Choroid plexus epithelial cell (primary cell): ENCODE data around the gene TFPT.

Experiments used
- DNase-seq: peaks from one replicate; pipeline ENCODE4 v3.0.0-alpha.2; 2010; ENCODE audit warnings: low read depth
- H3K4me3 ChIP-seq: 2 replicates; pipeline ENCODE4 v1.5.1; 2011; ENCODE audit warnings: low read depth, mild to moderate bottlenecking, control low read depth, low read length, moderate library complexity
- CTCF ChIP-seq: conservative IDR thresholded peaks from 2 replicates; pipeline ENCODE4 v1.5.1; 2011; ENCODE audit warnings: low read depth, mild to moderate bottlenecking, control low read depth, inconsistent platforms, low read length, moderate library complexity

TFPT gene

DNA sequence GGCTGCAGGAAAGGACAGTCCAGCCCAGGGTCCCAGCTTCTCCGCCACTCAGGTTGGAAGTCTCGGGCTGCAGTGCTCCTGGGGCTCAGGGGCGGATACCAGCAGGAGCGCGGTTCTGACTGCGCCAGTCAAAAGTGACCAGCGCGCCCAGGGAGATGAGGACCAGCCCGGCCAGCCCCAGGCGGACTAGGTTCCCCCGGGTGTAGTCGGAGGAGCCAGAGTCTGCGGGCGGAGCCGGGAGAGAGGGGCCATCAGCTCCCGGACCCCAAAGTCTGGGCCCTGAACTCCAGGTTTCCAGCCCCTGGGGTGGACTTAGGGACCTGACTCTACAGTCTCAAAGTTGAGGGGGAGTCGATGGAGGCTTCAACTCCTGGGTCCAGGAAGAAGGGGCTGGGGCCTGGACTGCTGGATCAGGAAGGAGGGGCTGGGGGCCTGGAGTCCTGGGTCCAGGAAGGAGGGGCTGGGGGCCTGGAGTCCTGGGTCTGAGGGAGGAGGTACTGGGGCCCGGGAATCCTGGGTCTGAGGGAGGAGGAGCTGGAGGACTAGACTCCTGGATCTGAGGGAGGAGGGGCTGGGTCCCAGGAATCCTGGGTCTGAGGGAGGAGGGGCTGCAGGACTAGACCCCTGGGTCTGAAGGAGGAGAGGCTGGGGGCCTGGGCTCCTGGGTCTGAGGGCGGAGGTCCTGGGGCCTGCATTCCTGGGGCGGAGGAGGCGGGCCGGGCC is 20.2 kb downstream of the TFPT start:
- DNase-seq, result no peak
- no peak for TF ChIP-seq CTCF
- H3K4me3 ChIP-seq, result peak overlapping the region; percentile 44

DNA sequence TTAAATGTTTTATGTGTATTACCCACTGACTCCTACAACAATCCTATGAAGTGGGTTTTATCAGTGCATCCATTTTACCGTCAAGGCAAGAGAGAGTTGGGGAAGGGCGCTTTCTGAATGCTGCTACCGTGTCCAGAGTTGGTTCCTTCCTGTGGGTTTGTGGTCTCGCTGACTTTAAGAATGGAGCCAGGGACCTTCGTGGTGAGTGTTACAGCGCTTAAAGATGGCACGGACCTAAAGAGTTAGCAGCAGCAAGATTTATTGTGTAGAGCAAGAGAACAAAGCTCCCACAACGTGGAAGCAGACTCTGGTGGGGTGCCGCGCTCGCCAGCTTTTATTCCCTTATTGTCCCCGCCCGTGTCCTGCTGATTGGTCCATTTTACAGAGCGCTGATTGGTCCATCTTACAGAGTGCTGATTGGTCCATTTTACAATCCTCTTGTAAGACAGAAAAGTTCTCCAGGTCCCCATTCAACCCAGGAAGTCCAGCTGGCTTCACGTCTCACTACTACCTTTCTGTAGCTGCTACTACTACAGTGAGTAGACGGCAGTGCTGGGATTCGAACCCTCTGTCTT is 20.9 kb downstream of the TFPT start:
- H3K4me3 ChIP-seq, result no peak overlapping the region
- DNase-seq, result no peak
- no peak for TF ChIP-seq CTCF

DNA sequence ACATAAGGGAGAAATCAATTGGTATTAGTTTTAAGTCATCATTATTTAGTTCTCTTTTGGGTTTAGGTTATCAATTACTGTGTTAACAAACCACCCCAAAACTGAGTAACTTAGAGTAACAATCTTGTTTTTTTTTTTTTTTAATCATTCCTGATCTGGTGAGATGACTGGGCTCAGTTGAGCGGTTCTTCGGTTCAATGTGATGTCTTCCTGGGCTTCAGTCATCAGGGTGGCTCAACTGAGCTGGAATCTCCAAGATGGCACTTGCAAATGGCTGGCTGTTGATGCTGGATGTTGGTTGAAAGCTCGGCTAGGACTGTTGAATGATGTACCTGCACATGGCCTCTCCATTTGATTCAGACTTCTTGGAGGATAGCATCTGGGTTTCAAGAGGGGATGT is 31.0 kb downstream of the TFPT start:
- no peak for TF ChIP-seq CTCF
- no peak for DNase-seq
- no peak overlapping the region for H3K4me3 ChIP-seq

GRCh38 chr19:54081032-54081431 is 34.4 kb downstream of the TFPT start, which contains the start of gene TARM1:
TSS of gene TARM1 (minus strand) at chr19:54081365. CDS start at chr19:54081340, 25 bp downstream.
- no peak for TF ChIP-seq CTCF
- H3K4me3 ChIP-seq, result no peak within 1 kb of the TSS
- no peak for DNase-seq

DNA sequence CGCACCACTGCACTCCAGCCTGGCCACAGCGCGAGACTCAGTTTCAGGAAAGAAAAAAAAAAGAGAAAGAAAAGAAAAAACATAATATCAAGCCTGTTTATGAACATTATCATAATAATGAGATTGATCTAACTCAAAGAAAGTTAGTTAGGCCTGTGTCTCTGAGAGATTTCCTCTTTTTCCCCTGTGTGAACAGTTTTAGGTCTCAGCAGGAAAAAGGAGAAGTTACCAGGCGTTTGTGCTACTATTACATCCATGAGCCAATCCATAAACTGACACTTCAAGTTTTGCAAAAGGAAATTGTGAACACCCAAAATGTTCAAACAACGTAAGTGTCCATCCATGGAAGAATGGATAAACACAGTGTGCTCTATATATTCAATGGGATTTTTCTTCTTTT is 38.1 kb downstream of the TFPT start:
- H3K4me3 ChIP-seq, result no peak overlapping the region
- DNase-seq, result no peak
- no peak for TF ChIP-seq CTCF

DNA sequence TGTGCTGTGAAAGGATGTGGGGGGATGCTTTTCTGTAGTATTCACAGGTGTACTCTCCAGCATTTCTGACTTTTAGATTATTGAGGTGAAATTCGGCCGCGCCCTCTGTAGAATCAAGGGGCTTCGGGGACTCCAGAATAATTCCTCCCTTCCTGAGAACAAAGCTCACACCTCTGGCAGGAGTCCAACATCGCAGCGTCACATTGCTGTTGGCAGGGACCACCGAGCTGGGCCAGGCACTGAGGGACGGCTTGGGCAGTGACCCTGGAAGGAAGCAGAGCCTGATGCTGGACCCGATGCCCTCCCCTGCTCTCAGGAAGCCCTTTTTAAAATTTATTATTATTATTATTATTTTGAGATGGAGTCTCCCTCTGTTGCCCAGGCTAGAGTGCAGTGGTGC is 40.6 kb downstream of the TFPT start:
- no peak for DNase-seq
- no peak for TF ChIP-seq CTCF
- H3K4me3 ChIP-seq, result no peak overlapping the region

DNA sequence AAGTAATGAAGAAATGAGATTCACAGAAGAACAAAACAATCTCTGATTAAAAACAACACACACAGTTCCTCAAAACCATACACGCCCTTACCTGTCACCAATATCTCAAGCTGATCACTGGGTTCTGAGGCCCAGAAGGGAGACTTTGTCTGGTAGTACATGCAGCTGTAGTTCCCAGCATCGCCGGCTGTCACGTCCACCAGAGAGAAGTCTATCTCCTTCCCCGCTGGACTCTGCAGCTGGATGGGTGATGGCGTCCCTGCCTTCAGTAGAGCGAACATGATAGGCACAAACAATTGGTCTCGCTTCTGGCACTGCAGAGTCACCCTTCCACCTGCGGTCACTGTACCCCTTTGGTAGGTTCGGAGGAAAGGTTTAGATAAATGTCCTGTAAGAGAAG is 41.6 kb downstream of the TFPT start:
- no peak for TF ChIP-seq CTCF
- no peak overlapping the region for H3K4me3 ChIP-seq
- DNase-seq, result no peak
